HG03103 (cell line): ENCODE results near the gene VWA3A.
"Not testable (repeated sequence)": the region's sequence is repeated elsewhere in the genome, so short reads cannot be mapped to it uniquely, and the experiment has no call there.

Experiments
- ATAC-seq: cut with Tn5 transposase; IDR thresholded peaks from one replicate; pipeline ENCODE4 v1.9.1; 2021; ENCODE audit warnings: low read depth; ENCODE audit not compliant: unreplicated experiment

Gene VWA3A

GRCh38 chr16:22092143-22092933 is at the start of gene VWA3A:
TSS of gene VWA3A (plus strand) at chr16:22092541. CDS start at chr16:22092638, 97 bp downstream.
- ATAC-seq: no peak

GRCh38 chr16:22043882-22044281 is 48.5 kb upstream of the VWA3A start:
- not testable (repeated sequence) for ATAC-seq

- not testable (repeated sequence) for ATAC-seq
Observed at GRCh38 chr16:22045888-22046287, 46.5 kb upstream of the VWA3A start.

- ATAC-seq: no peak
Observed at GRCh38 chr16:22050963-22051362, 41.4 kb upstream of the VWA3A start.

- ATAC-seq: no peak
Observed at GRCh38 chr16:22052980-22053379, 39.4 kb upstream of the VWA3A start.

GRCh38 chr16:22053921-22054341 is 38.4 kb upstream of the VWA3A start:
- ATAC-seq: no peak

GRCh38 chr16:22054847-22055590 is 37.3 kb upstream of the VWA3A start:
- no peak for ATAC-seq

- ATAC-seq: no peak
Observed at GRCh38 chr16:22055881-22056280, 36.5 kb upstream of the VWA3A start.

- ATAC-seq: no peak
Observed at GRCh38 chr16:22063888-22064467, 28.4 kb upstream of the VWA3A start.

GRCh38 chr16:22065252-22065651 is 27.1 kb upstream of the VWA3A start:
- ATAC-seq: no peak

- ATAC-seq: no peak
Observed at GRCh38 chr16:22070361-22071330, 21.7 kb upstream of the VWA3A start.

GRCh38 chr16:22071331-22071910 is 20.9 kb upstream of the VWA3A start:
- no peak for ATAC-seq

GRCh38 chr16:22073350-22073749 is 19.0 kb upstream of the VWA3A start:
- ATAC-seq: no peak

GRCh38 chr16:22075043-22075757 is 17.1 kb upstream of the VWA3A start:
- ATAC-seq: no peak

GRCh38 chr16:22075776-22076175 is 16.6 kb upstream of the VWA3A start:
- no peak for ATAC-seq

- no peak for ATAC-seq
Observed at GRCh38 chr16:22077700-22078313, 14.5 kb upstream of the VWA3A start.

- ATAC-seq: no peak
Observed at GRCh38 chr16:22078656-22079055, 13.7 kb upstream of the VWA3A start.

GRCh38 chr16:22081050-22081449 is 11.3 kb upstream of the VWA3A start:
- no peak for ATAC-seq

- no peak for ATAC-seq
Observed at GRCh38 chr16:22086440-22086839, 5.9 kb upstream of the VWA3A start.
